ENCODE data around the gene ARHGEF17. TPM values are rescaled to one million over a fixed set of nuclear protein-coding genes. Genes with fewer than 3 reads are reported as not detected.
A peak's percentile ranks its signal among the peaks of the same experiment; 100 is the strongest.

Gene ARHGEF17
- total and polyA plus RNA-seq, 2 experiments from 2014 or later = 30.2 to 35.6 TPM

- WGBS (ENCODE audit: low lambda C conversion rate, missing lambda C conversion rate) = 8% methylated on average over 2 of the region's 4 CpGs
- DNase-seq (ENCODE audit: low spot score) = peak; percentile 88
Observed at GRCh38 chr11:73331138-73331916, 23.3 kb downstream of the ARHGEF17 start.

GRCh38 chr11:73333173-73333572 lies 25.1 kb downstream of the ARHGEF17 start:
- Histone ChIP-seq H2AFZ (no peak overlapping the region), H3K4me3 (no peak overlapping the region), H3K36me3 (replicated peaks; ENCODE audit: insufficient read depth, low read depth) (no peaks in the 10 kb centered on the region), H3K27ac (peak overlapping the region; percentile 95), H4K20me1 (ENCODE audit: insufficient read depth, poor library complexity, severe bottlenecking) (peaks cover 16% of the 10 kb centered on the region), H3K4me2 (peak overlapping the region; percentile 72), H3K27me3 (no peaks in the 10 kb centered on the region), H3K4me1 (ENCODE audit: insufficient read depth) (peaks cover 65% of the 10 kb centered on the region), H3K79me2 (peaks cover 87% of the 10 kb centered on the region), H3K9me3 (ENCODE audit: low read depth) (no peaks in the 10 kb centered on the region), H3K9me2 (replicated peaks; ENCODE audit: insufficient read depth) (no peaks in the 10 kb centered on the region)
- TF ChIP-seq EZH2phosphoT487 (IDR thresholded peaks at IDR 0.05; ENCODE audit: low read depth, severe bottlenecking, unreplicated experiment) (no peak), CTCF (IDR thresholded peaks at IDR 0.05; ENCODE audit: poor library complexity) (no peak), EZH2 (IDR thresholded peaks at IDR 0.05; ENCODE audit: borderline replicate concordance) (no peak)
- 91% methylated on average over 11 of the region's 11 CpGs for WGBS (ENCODE audit: low lambda C conversion rate, missing lambda C conversion rate)
- no peak for DNase-seq (ENCODE audit: low spot score)

More at GRCh38 chr11:73331138-73331916, 23.3 kb downstream of the ARHGEF17 start:
- Histone ChIP-seq H3K9me2 (replicated peaks; ENCODE audit: insufficient read depth) (no peaks in the 10 kb centered on the region), H3K27me3 (no peaks in the 10 kb centered on the region), H3K9me3 (ENCODE audit: low read depth) (no peaks in the 10 kb centered on the region), H3K4me1 (ENCODE audit: insufficient read depth) (peaks cover 68% of the 10 kb centered on the region), H3K4me2 (peak overlapping the region; percentile 72), H3K79me2 (peaks cover 87% of the 10 kb centered on the region), H3K27ac (peak overlapping the region; percentile 95), H3K36me3 (replicated peaks; ENCODE audit: insufficient read depth, low read depth) (no peaks in the 10 kb centered on the region), H2AFZ (no peak overlapping the region), H4K20me1 (ENCODE audit: insufficient read depth, poor library complexity, severe bottlenecking) (peaks cover 8% of the 10 kb centered on the region), H3K4me3 (no peak overlapping the region)
- no peak for TF ChIP-seq CTCF (IDR thresholded peaks at IDR 0.05; ENCODE audit: poor library complexity)
- no peak for TF ChIP-seq EZH2phosphoT487 (IDR thresholded peaks at IDR 0.05; ENCODE audit: low read depth, severe bottlenecking, unreplicated experiment)
- no peak for TF ChIP-seq EZH2 (IDR thresholded peaks at IDR 0.05; ENCODE audit: borderline replicate concordance)

GRCh38 chr11:73333640-73334383 lies 25.7 kb downstream of the ARHGEF17 start:
- Histone ChIP-seq H2AFZ (no peak overlapping the region), H3K4me3 (no peak overlapping the region), H3K9me3 (ENCODE audit: low read depth) (no peaks in the 10 kb centered on the region), H3K27ac (peak overlapping the region; percentile 95), H4K20me1 (ENCODE audit: insufficient read depth, poor library complexity, severe bottlenecking) (peaks cover 19% of the 10 kb centered on the region), H3K79me2 (peaks cover 87% of the 10 kb centered on the region), H3K9me2 (replicated peaks; ENCODE audit: insufficient read depth) (no peaks in the 10 kb centered on the region), H3K4me1 (ENCODE audit: insufficient read depth) (peaks cover 59% of the 10 kb centered on the region), H3K27me3 (no peaks in the 10 kb centered on the region), H3K4me2 (peak overlapping the region; percentile 67), H3K36me3 (replicated peaks; ENCODE audit: insufficient read depth, low read depth) (no peaks in the 10 kb centered on the region)
- TF ChIP-seq CTCF (IDR thresholded peaks at IDR 0.05; ENCODE audit: poor library complexity) (no peak), EZH2phosphoT487 (IDR thresholded peaks at IDR 0.05; ENCODE audit: low read depth, severe bottlenecking, unreplicated experiment) (no peak), EZH2 (IDR thresholded peaks at IDR 0.05; ENCODE audit: borderline replicate concordance) (no peak)
- DNase-seq (ENCODE audit: low spot score) = no peak
- WGBS (ENCODE audit: low lambda C conversion rate, missing lambda C conversion rate) = 87% methylated on average over 4 of the region's 4 CpGs
